ENCODE results near the gene COL11A2. TPM values are rescaled to one million over a fixed set of nuclear protein-coding genes. Genes with fewer than 3 reads are reported as not detected.

The COL11A2 gene
- polyA plus RNA-seq, 1 of the 3 experiments (the other 2 are of a cell fraction): 0.99 TPM

- ChIA-PET POLR2A (no interaction called here), CTCF (interaction anchor here (0.9 to 1.7 kb wide), 4 partner anchors 15 to 352 kb away, joined by 3 to 14 read pairs (median 5); partner anchors contain the start of gene TAP2)
- WGBS (ENCODE audit: low lambda C conversion rate): 87% methylated on average over 7 of the region's 11 CpGs
Measured at GRCh38 chr6:33190504-33191107, 1.7 kb downstream of the COL11A2 start.

GRCh38 chr6:33189625-33190448 is 2.4 kb downstream of the COL11A2 start:
- Histone ChIP-seq H3K27ac (ENCODE audit: low read depth in 2 of 2, low read length in 1 of 2) (no peak overlapping the region), H3K4me1 (ENCODE audit: control insufficient read depth in 1 of 2, insufficient read depth in 2 of 2, low read depth in 1 of 2, low read length in 1 of 2) (peaks cover 0 to 21% of the 10 kb centered on the region in 2 experiments; a peak in 1 of 4 replicates), H3K27me3 (ENCODE audit: insufficient read depth) (no peaks in the 10 kb centered on the region), H3K9me2 (no peaks in the 10 kb centered on the region), H2AFZ (ENCODE audit: low read depth) (no peak overlapping the region), H3K9ac (no peak overlapping the region), H3K36me3 (replicated peaks in 1 of 2; ENCODE audit: control insufficient read depth in 1 of 2, insufficient read depth in 2 of 2, low read length in 1 of 2) (peaks cover under 1 to 8% of the 10 kb centered on the region in 2 experiments), H3K9me3 (no peaks in the 10 kb centered on the region), H3F3A (replicated peaks; ENCODE audit: insufficient read depth) (peaks cover 4% of the 10 kb centered on the region), H3K4me2 (no peak overlapping the region), H4K20me1 (ENCODE audit: insufficient read depth) (no peaks in the 10 kb centered on the region), H3K4me3 (ENCODE audit: low read depth in 2 of 2, low read length in 1 of 2) (no peak overlapping the region), H3K79me2 (ENCODE audit: insufficient read depth) (no peaks in the 10 kb centered on the region)
- TF ChIP-seq FOXJ3 (CRISPR knock-in tag; IDR thresholded peaks at IDR 0.05): no peak
- DNase-seq: no peak
- 52% methylated on average over 5 of the region's 7 CpGs for WGBS (ENCODE audit: low lambda C conversion rate)
- POLR2A ChIA-PET: no interaction called here
- CTCF ChIA-PET: interaction anchor here (0.9 to 1.7 kb wide), 8 partner anchors 8 to 352 kb away, joined by 3 to 14 read pairs (median 3); partner anchors contain the start of gene TAP2

More at GRCh38 chr6:33190504-33191107, 1.7 kb downstream of the COL11A2 start:
- Histone ChIP-seq H4K20me1 (ENCODE audit: insufficient read depth) (no peaks in the 10 kb centered on the region), H3K4me1 (ENCODE audit: control insufficient read depth in 1 of 2, insufficient read depth in 2 of 2, low read depth in 1 of 2, low read length in 1 of 2) (peaks cover 0 to 21% of the 10 kb centered on the region in 2 experiments; a peak in 1 of 4 replicates), H3K9ac (no peak overlapping the region), H3K36me3 (replicated peaks in 1 of 2; ENCODE audit: control insufficient read depth in 1 of 2, insufficient read depth in 2 of 2, low read length in 1 of 2) (peaks cover 6 to 16% of the 10 kb centered on the region in 2 experiments), H3K27me3 (ENCODE audit: insufficient read depth) (no peaks in the 10 kb centered on the region), H3K9me2 (no peaks in the 10 kb centered on the region), H3F3A (replicated peaks; ENCODE audit: insufficient read depth) (peaks cover 4% of the 10 kb centered on the region), H2AFZ (ENCODE audit: low read depth) (no peak overlapping the region), H3K4me2 (no peak overlapping the region), H3K27ac (ENCODE audit: low read depth in 2 of 2, low read length in 1 of 2) (no peak overlapping the region), H3K4me3 (ENCODE audit: low read depth in 2 of 2, low read length in 1 of 2) (no peak overlapping the region), H3K79me2 (ENCODE audit: insufficient read depth) (no peaks in the 10 kb centered on the region), H3K9me3 (no peaks in the 10 kb centered on the region)
- no peak for TF ChIP-seq YY1 (IDR thresholded peaks at IDR 0.05; ENCODE audit: low read depth)
- no peak for TF ChIP-seq RAD21 (IDR thresholded peaks at IDR 0.05; ENCODE audit: low read length)
- TF ChIP-seq TAF1 (IDR thresholded peaks at IDR 0.05; ENCODE audit: borderline replicate concordance, low read depth, low read length): no peak
- DNase-seq: no peak

- CTCF ChIA-PET: interaction anchor here (1.0 to 1.7 kb wide), 6 partner anchors 9 to 59 kb away, joined by 3 to 14 read pairs (median 5); no protein-coding TSS in a partner anchor
- TF ChIP-seq FOSL2 (IDR thresholded peaks at IDR 0.05; ENCODE audit: borderline replicate concordance, low read depth) (no peak), RFX5 (IDR thresholded peaks at IDR 0.05; ENCODE audit: low read length) (no peak), GABPA (IDR thresholded peaks at IDR 0.05; ENCODE audit: low read depth) (no peak), IRF3 (IDR thresholded peaks at IDR 0.05; ENCODE audit: low read depth, low read length) (no peak), SIN3A (IDR thresholded peaks at IDR 0.05; ENCODE audit: borderline replicate concordance, low read depth, low read length) (no peak), ELF1 (IDR thresholded peaks at IDR 0.05) (no peak), CHD2 (IDR thresholded peaks at IDR 0.05; ENCODE audit: low read length, partially characterized antibody) (no peak), JUND (IDR thresholded peaks at IDR 0.05) (no peak), POLR2AphosphoS5 (IDR thresholded peaks at IDR 0.05; ENCODE audit: low read depth, low read length) (no peak)
- POLR2A ChIA-PET: no interaction called here
Measured at GRCh38 chr6:33189164-33189563, 3.1 kb downstream of the COL11A2 start.

More at GRCh38 chr6:33189164-33189563, 3.1 kb downstream of the COL11A2 start:
- Histone ChIP-seq H3K27me3 (ENCODE audit: insufficient read depth) (no peaks in the 10 kb centered on the region), H3K79me2 (ENCODE audit: insufficient read depth) (no peaks in the 10 kb centered on the region), H3F3A (replicated peaks; ENCODE audit: insufficient read depth) (no peaks in the 10 kb centered on the region), H2AFZ (ENCODE audit: low read depth) (no peak overlapping the region), H3K4me2 (no peak overlapping the region), H3K9me2 (no peaks in the 10 kb centered on the region), H3K9me3 (no peaks in the 10 kb centered on the region), H3K4me1 (ENCODE audit: control insufficient read depth in 1 of 2, insufficient read depth in 2 of 2, low read depth in 1 of 2, low read length in 1 of 2) (peaks cover 0 to 21% of the 10 kb centered on the region in 2 experiments; a peak in 1 of 4 replicates), H3K9ac (no peak overlapping the region), H4K20me1 (ENCODE audit: insufficient read depth) (no peaks in the 10 kb centered on the region), H3K4me3 (ENCODE audit: low read depth in 2 of 2, low read length in 1 of 2) (no peak overlapping the region), H3K36me3 (replicated peaks in 1 of 2; ENCODE audit: control insufficient read depth in 1 of 2, insufficient read depth in 2 of 2, low read length in 1 of 2) (peaks cover 0 to 2% of the 10 kb centered on the region in 2 experiments), H3K27ac (ENCODE audit: low read depth in 2 of 2, low read length in 1 of 2) (no peak overlapping the region)
- DNase-seq: no peak
- 52% methylated on average over 4 of the region's 8 CpGs for WGBS (ENCODE audit: low lambda C conversion rate)

Measured in SK-N-SH (cell line).